ACHN (cell line): ENCODE measurements around the gene EDN1.
A peak's percentile ranks its signal among the peaks of the same experiment; 100 is the strongest.

ENCODE experiments used
- DNase-seq: peaks from one replicate; pipeline ENCODE4 v3.0.0-alpha.2; 2015
- in situ Hi-C: cut with HindIII; loops from 2 replicates; pipeline ENCODE4 v1.10.0; 2017; ENCODE audit warnings: low sequenced_read_pairs, low pct_ligation_motif_present, low pct_unique_long_range_greater_than_20kb

Gene EDN1

DNA sequence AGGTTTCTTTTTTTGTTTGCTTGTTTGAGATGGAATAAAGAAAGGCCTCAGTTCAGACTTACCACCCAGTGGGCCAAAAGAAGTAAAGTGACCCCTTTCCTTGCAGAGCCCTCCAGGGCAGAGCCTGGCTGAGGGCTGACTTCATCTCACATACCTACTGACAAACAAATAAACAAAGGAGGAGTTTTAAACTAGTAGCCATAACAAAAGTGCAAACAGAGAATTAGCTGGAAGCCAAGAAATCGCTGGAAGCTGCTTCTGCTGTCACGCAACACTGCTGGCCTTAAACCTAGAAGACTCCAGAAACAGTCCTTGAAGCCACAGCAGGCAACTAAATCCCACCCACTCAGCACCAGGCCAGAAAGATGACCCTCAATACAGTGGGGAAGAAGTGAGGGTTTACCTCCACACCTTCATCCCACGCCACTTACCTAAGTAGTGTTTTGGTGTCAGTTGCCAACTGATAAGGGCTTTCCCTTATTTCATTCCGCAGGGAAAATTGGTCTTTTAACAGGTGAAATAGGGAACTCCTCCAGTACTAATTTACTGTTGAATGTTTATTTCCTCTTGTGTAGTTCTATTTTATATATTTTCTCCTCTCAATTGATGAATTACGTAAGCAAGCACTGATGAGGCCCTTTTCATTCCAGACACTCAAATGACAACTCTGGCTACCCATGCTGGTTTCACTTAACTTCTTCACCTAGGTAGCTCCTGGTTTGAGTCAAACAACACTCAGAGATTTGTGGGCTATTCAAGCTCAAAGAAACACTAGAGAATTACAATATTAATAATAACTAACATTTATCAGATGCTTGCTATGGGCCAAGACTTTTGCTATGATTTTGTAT, 46.2 kb downstream of the EDN1 start:
- no peak for DNase-seq
- in situ Hi-C loops, result no loop called here

DNA sequence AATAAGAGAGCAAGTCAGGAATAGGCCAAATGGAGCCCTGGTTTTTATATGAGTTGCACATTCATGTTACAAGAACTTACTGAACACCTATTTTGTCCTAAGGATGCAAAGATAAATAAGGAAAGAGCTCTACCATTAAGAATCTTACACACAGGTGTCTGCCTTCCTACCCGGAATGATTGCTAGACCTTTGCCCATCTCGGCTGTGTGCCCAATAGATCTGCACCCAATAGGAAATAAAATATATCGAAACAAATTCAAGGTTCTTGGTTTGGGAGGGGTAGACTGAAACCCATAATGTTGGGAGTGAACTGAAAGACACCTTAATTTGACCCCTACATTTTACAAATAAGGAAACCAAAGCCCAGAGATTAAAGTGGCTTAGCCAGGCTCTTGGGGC, 48.9 kb downstream of the EDN1 start:
- in situ Hi-C loops, result no loop called here
- no peak for DNase-seq

DNA sequence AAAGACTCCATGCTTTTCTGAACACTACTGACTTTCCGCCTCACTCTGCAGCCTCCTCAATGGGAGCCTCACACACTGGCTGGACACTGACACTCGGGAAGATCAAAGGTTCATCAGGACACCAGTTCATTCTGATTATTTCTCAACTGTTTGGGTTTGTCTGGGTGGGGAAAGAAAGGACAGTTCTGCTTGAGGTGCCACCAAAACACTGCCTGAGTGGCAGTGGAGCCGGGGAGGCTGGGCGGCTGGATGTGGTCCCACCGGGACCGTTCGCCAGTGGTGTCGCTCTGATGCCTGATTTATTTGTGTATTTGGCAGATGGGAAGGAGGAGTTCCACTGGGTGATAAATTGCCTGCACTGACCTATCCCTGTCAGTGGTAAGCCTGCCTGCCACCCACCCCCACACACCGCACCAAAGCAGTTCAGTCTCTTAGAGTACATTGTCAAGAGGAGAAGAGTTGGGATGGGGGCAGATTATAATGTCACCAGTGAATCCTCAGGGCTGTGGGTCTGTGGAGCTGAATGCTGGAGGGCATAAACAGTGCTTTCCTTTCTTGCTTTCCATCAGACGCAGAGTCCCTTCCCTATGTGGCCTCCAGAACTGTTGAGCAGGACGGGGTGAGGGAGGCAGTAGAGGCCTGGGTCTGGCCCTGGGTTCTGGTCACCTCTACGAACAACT, 49.8 kb downstream of the EDN1 start:
- in situ Hi-C loops, result no loop called here

DNA sequence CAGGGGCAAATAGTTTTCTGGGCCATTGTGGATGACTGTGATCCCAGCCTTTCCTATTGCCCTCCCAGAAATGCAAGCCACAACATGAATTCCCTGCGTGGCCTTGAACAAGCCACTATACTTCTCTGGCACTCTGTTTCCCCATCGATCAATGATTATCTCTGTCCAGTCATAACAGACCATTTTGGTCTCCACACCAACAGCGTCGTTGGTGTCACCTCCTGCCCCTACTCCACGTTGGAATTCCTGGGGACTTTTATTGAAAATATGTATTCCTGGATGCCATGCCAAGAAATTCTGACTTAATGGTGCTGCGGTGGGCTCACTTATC, 50.3 kb downstream of the EDN1 start:
- no peak for DNase-seq
- in situ Hi-C loops, result no loop called here

More for the DNA sequence above, 49.8 kb downstream of the EDN1 start:
- DNase-seq, result no peak

DNA sequence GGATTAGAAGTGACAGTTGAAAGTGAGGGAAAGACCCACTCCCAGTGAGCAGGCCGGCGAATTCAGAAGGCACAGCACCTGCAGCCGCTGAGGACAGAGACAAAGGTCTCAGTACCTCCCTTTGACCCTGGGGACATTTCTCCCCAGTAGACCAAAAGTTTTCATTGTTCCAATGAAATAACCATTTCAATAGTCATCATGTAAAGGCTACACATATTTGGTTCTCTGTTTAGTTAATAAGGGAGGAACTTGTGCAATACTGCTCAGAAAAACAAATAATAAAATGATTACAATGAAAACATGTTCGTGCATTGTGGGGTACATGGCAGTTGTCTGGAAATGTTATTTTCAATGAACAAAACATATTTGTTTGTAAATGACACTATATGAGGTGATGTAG, 52.5 kb downstream of the EDN1 start:
- no peak for DNase-seq
- in situ Hi-C loops, result no loop called here

DNA sequence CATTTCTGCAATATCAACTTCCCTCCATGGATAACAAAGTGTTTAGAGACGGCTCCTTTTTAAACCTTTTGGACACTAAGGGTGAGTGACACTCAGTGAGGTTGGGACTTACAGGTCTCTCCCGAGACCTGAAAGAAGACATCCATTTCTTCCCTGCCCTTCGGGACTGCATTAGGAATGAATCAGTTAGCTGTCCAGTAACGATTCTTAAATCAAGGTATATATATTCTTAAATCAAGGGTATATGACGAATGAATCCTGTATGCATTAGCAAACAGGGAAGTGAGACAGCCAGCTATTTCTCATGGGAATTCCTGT, 52.9 kb downstream of the EDN1 start:
- DNase-seq, result no peak
- in situ Hi-C loops, result no loop called here

DNA sequence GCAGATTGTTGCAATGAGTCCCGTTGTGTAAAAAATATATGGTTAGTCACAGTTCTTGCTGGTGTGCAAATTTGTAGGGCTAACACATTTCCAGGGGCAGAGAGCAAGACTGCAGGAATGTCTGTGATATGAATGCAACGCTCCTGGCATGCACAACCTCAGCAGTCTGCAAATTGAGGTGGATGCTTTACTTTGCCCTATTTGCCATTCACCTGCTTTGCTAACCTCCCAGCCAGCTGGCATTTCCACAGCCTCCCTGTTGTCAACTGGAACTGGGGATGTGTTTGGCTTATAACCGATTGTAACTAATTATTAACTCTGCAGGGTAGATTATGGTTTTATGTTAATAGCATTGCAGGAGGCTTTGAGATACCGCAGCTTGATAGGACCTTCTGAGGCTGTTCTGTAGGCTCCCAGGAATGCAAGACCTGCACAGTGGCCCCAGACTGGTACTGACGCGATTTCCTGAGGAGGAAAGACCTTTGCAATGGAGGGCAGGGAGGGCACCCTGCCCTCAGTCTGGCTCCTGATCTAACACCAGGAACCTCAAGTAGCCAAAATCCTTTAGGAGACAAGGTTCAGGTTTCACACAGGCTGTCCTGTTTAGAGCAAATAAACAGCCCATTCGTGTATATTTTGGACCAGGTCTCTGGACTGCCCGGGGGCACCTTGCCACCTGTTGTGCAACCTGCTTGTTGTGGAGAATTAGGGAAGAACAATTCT, 53.4 kb downstream of the EDN1 start:
- in situ Hi-C loops, result no loop called here
- DNase-seq, result peak; percentile 74

DNA sequence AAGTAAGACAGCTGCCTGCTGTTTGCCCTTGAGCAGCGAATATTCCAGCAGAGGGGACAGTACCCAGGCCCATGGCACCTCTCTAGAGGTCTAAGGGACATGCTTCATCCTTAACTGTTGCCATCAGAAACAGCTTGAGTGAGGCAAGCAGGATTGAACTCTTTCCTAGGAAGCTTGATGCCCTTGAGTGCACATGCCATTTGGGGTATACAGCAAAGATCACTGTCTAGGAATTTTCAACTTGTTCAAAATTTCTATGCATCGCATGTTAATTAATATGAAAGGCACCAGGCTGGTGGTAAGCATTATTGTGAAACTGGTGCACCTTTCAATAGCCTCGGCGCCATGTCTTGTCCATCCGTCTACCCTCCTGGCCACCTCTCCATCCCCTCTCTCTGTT, 54.1 kb downstream of the EDN1 start:
- no peak for DNase-seq
- in situ Hi-C loops, result no loop called here

DNA sequence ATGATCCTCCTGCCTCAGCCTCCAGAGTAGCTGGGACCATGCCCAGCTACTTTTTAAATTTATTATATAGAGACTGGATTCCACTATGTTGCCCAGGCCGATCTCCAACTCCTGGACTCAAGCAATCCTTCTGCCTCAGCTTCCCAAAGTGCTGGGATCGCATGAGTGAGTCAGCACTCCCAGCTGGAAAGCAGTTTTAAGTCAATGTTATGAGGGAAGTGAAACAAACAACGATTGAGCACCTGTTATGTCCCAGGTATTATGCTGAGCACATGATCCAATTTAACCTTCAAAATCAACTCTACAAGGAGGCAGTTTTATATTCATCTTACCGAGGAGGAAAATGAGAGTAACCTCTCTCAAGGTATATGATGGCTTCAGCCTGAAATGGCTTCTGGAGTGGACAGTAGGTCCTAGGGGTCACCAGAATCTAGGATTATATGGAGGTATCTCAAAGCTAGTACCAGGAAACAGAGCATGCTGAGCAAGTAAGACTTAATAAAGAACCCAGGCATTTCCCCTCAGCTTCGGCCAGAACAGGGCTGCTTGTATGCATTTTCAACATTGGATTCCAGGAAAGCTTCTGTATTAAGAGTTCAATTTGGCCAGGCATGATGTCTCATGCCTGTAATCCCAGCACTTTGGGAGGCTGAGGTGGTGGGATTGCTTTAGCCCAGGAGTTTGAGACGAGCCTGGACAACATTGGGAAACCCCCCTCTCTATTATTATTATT, 55.0 kb downstream of the EDN1 start:
- no peak for DNase-seq
- in situ Hi-C loops, result no loop called here

DNA sequence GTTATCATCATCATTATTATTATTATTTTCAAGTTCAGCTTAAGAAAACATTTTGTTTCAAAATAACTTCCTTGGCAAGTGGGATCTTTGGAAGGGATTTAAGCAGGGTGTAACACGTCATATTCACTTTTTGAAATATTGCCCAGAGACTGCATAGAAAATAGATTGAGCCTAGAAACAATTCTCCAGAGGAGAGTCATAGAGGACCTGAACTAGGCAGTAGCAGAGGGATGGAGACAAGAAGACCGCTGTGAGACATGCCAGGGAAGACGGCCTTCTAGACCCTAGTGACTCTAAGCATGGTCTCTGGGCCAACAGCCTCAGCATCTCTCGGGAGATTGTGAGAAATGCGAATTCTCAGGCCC, 55.5 kb downstream of the EDN1 start:
- no peak for DNase-seq
- in situ Hi-C loops, result no loop called here
